ENCODE data around the gene STRA8.

The STRA8 gene

GRCh38 chr7:135189961-135190360 is 43.7 kb upstream of the STRA8 start:
- CTCF ChIA-PET = no interaction called here
- no peak for DNase-seq (ENCODE audit: extremely low spot score)
- TF ChIP-seq HDGF (IDR thresholded peaks at IDR 0.05; ENCODE audit: borderline replicate concordance) = no peak
- no peak for TF ChIP-seq FOXK2 (IDR thresholded peaks at IDR 0.05)
- no peak for TF ChIP-seq ELF4 (IDR thresholded peaks at IDR 0.05)
- TF ChIP-seq SP1 (IDR thresholded peaks at IDR 0.05) = no peak
- TF ChIP-seq SUZ12 (IDR thresholded peaks at IDR 0.05) = no peak
- TF ChIP-seq ZNF384 (IDR thresholded peaks at IDR 0.05) = no peak
- no peak for TF ChIP-seq FOXA1 (IDR thresholded peaks at IDR 0.05)
- TF ChIP-seq CTBP1 (IDR thresholded peaks at IDR 0.05; ENCODE audit: borderline replicate concordance) = no peak
- no peak for TF ChIP-seq NFRKB (IDR thresholded peaks at IDR 0.05)
- TF ChIP-seq PKNOX1 (IDR thresholded peaks at IDR 0.05) = no peak
- TF ChIP-seq BHLHE40 (IDR thresholded peaks at IDR 0.05; ENCODE audit: borderline replicate concordance) = no peak
- no peak for TF ChIP-seq FOXM1 (IDR thresholded peaks at IDR 0.05; ENCODE audit: borderline replicate concordance)
- TF ChIP-seq TARDBP (IDR thresholded peaks at IDR 0.05) = no peak
- no peak for TF ChIP-seq L3MBTL2 (conservative IDR thresholded peaks at IDR 0.05)
- TF ChIP-seq ARNT (IDR thresholded peaks at IDR 0.05) = no peak
- POLR2A ChIA-PET = interaction anchor here (0.6 kb wide), 1 partner anchor 21 kb away, joined by 3 read pairs; no protein-coding TSS in a partner anchor

GRCh38 chr7:135190703-135191102 is 42.9 kb upstream of the STRA8 start:
- TF ChIP-seq TARDBP (IDR thresholded peaks at IDR 0.05) (no peak), FOXM1 (IDR thresholded peaks at IDR 0.05; ENCODE audit: borderline replicate concordance) (no peak), SP1 (IDR thresholded peaks at IDR 0.05) (no peak), FOXA1 (IDR thresholded peaks at IDR 0.05) (no peak)
- ChIA-PET CTCF (no interaction called here), POLR2A (no interaction called here)
- no peak for DNase-seq (ENCODE audit: extremely low spot score)

GRCh38 chr7:135192914-135193536 is 40.6 kb upstream of the STRA8 start:
- POLR2A ChIA-PET = no interaction called here
- no peak for DNase-seq (ENCODE audit: extremely low spot score)
- CTCF ChIA-PET = no interaction called here
- TF ChIP-seq PKNOX1 (IDR thresholded peaks at IDR 0.05) (no peak), FOXK2 (IDR thresholded peaks at IDR 0.05) (no peak), ARNT (IDR thresholded peaks at IDR 0.05) (no peak), ZNF384 (IDR thresholded peaks at IDR 0.05) (no peak), LEF1 (IDR thresholded peaks at IDR 0.05; ENCODE audit: borderline replicate concordance) (no peak), ELF4 (IDR thresholded peaks at IDR 0.05) (no peak), BHLHE40 (IDR thresholded peaks at IDR 0.05; ENCODE audit: borderline replicate concordance) (no peak), HDGF (IDR thresholded peaks at IDR 0.05; ENCODE audit: borderline replicate concordance) (no peak), CTBP1 (IDR thresholded peaks at IDR 0.05; ENCODE audit: borderline replicate concordance) (no peak)

- TF ChIP-seq NFRKB (IDR thresholded peaks at IDR 0.05) = no peak
- CTCF ChIA-PET = no interaction called here
- POLR2A ChIA-PET = interaction anchor here (1.2 kb wide), 1 partner anchor 23 kb away, joined by 4 read pairs; the partner anchor contains the start of gene CYREN
- DNase-seq (ENCODE audit: extremely low spot score) = no peak
These were observed 40.0 kb upstream of the STRA8 start for GRCh38 chr7:135193615-135194081.

- DNase-seq (ENCODE audit: extremely low spot score) = no peak
- CTCF ChIA-PET = no interaction called here
- POLR2A ChIA-PET = interaction anchor here (1.1 to 1.2 kb wide), 2 partner anchors 16 to 24 kb away, joined by 3 to 4 read pairs; partner anchors contain the start of gene CYREN
- TF ChIP-seq LEF1 (IDR thresholded peaks at IDR 0.05; ENCODE audit: borderline replicate concordance) (no peak), ARNT (IDR thresholded peaks at IDR 0.05) (no peak), CTBP1 (IDR thresholded peaks at IDR 0.05; ENCODE audit: borderline replicate concordance) (no peak), FOXM1 (IDR thresholded peaks at IDR 0.05; ENCODE audit: borderline replicate concordance) (no peak), L3MBTL2 (conservative IDR thresholded peaks at IDR 0.05) (no peak), SP1 (IDR thresholded peaks at IDR 0.05) (no peak), ZNF384 (IDR thresholded peaks at IDR 0.05) (no peak), PKNOX1 (IDR thresholded peaks at IDR 0.05) (no peak), FOXA1 (IDR thresholded peaks at IDR 0.05) (no peak), ELF4 (IDR thresholded peaks at IDR 0.05) (no peak), HDGF (IDR thresholded peaks at IDR 0.05; ENCODE audit: borderline replicate concordance) (no peak), BHLHE40 (IDR thresholded peaks at IDR 0.05; ENCODE audit: borderline replicate concordance) (no peak), NFRKB (IDR thresholded peaks at IDR 0.05) (no peak)
These were observed 39.0 kb upstream of the STRA8 start for GRCh38 chr7:135194494-135195095.

- no peak for TF ChIP-seq L3MBTL2 (conservative IDR thresholded peaks at IDR 0.05)
- no peak for TF ChIP-seq ARNT (IDR thresholded peaks at IDR 0.05)
- TF ChIP-seq ZNF384 (IDR thresholded peaks at IDR 0.05) = no peak
- TF ChIP-seq ELF4 (IDR thresholded peaks at IDR 0.05) = no peak
- no peak for TF ChIP-seq CTBP1 (IDR thresholded peaks at IDR 0.05; ENCODE audit: borderline replicate concordance)
- TF ChIP-seq SP1 (IDR thresholded peaks at IDR 0.05) = no peak
- TF ChIP-seq HDGF (IDR thresholded peaks at IDR 0.05; ENCODE audit: borderline replicate concordance) = no peak
- TF ChIP-seq LEF1 (IDR thresholded peaks at IDR 0.05; ENCODE audit: borderline replicate concordance) = no peak
- no peak for TF ChIP-seq PKNOX1 (IDR thresholded peaks at IDR 0.05)
- TF ChIP-seq SUZ12 (IDR thresholded peaks at IDR 0.05) = no peak
- TF ChIP-seq FOXK2 (IDR thresholded peaks at IDR 0.05) = no peak
- TF ChIP-seq NFRKB (IDR thresholded peaks at IDR 0.05) = no peak
- no peak for TF ChIP-seq FOXA1 (IDR thresholded peaks at IDR 0.05)
- no peak for TF ChIP-seq FOXM1 (IDR thresholded peaks at IDR 0.05; ENCODE audit: borderline replicate concordance)
- TF ChIP-seq BHLHE40 (IDR thresholded peaks at IDR 0.05; ENCODE audit: borderline replicate concordance) = no peak
- no peak for TF ChIP-seq TARDBP (IDR thresholded peaks at IDR 0.05)
- CTCF ChIA-PET = no interaction called here
- DNase-seq (ENCODE audit: extremely low spot score) = no peak
- POLR2A ChIA-PET = interaction anchor here (1.1 kb wide), 1 partner anchor 15 kb away, joined by 3 read pairs; no protein-coding TSS in a partner anchor
These were observed 38.5 kb upstream of the STRA8 start for GRCh38 chr7:135195156-135195555.

Measured in HEK293T (cell line).